Chondrocyte (in vitro differentiated cells): ENCODE data around the gene ZCCHC17. TPM values are rescaled to one million over a fixed set of nuclear protein-coding genes. Genes with fewer than 3 reads are reported as not detected.

Experiments used
- DNase-seq: peaks from one replicate; pipeline ENCODE4 v3.0.0; 2021; ENCODE audit warnings: mixed read lengths, low spot score
- H3K27ac Mint-ChIP-seq: one replicate; pipeline ENCODE4 v1.8.0; 2021; ENCODE audit warnings: mild to moderate bottlenecking, moderate library complexity, mixed read lengths; ENCODE audit not compliant: unreplicated experiment
- H3K27me3 Mint-ChIP-seq: 2 replicates; pipeline ENCODE4 v1.8.0; 2021; ENCODE audit warnings: low read depth, mixed read lengths
- H3K36me3 Mint-ChIP-seq: 2 replicates; pipeline ENCODE4 v1.8.0; 2021; ENCODE audit warnings: low read depth, mixed read lengths
- H3K4me1 Mint-ChIP-seq: 2 replicates; pipeline ENCODE4 v1.8.0; 2021; ENCODE audit warnings: low read depth, mild to moderate bottlenecking, mixed read lengths
- H3K4me3 Mint-ChIP-seq: one replicate; pipeline ENCODE4 v1.8.0; 2021; ENCODE audit warnings: mild to moderate bottlenecking, moderate library complexity, mixed read lengths; ENCODE audit not compliant: unreplicated experiment
- H3K9me3 Mint-ChIP-seq: 2 replicates; pipeline ENCODE4 v1.8.0; 2021; ENCODE audit warnings: low read depth, mixed read lengths
- CTCF ChIP-seq: fragments of 200-600 bp; sonication (generic); IDR thresholded peaks from 2 replicates; pipeline ENCODE4 v1.5.0; 2021; ENCODE audit warnings: antibody characterized with exemption, mild to moderate bottlenecking, moderate library complexity
- total RNA-seq: library from RNA; stranded (reverse); gene quantifications from 3 replicates; pipeline ENCODE4 v1.2.1, GENCODE V29; 2021

ZCCHC17 gene
- total RNA-seq, 1 donor from 2014 or later, result 31.1 TPM

DNA sequence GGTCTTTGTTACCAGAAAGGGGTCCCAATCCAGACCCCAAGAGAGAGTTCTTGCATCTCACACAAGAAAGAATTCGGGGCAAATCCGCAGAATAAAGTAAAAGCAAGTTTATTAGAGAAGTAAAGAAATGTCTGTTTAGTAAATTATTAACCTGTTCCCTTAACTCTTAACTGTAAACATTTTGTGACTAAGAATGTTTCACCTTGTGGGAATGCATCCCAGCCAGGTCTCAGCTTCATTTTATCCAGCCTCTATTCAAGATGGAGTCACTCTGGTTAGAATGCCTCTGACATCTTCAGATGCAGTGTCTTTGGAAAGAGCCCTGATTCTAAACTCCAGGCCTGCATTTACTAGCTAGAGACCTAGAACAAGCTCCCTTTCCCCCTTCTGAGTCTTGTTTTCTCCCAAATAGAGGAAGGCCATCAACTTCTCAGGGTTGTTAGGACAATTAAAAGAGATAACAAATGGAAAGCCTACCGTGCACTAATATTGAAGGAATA lies 80.6 kb downstream of the ZCCHC17 start:
- TF ChIP-seq CTCF, result no peak
- H3K4me1 Mint-ChIP-seq, result peaks cover 57% of the 10 kb centered on the region

GRCh38 chr1:31378001-31378400 lies 81.2 kb downstream of the ZCCHC17 start:
- Mint-ChIP-seq H3K4me3 (no peak overlapping the region), H3K27me3 (no peaks in the 10 kb centered on the region), H3K36me3 (no peaks in the 10 kb centered on the region), H3K9me3 (no peaks in the 10 kb centered on the region), H3K4me1 (peaks cover 55% of the 10 kb centered on the region), H3K27ac (no peak overlapping the region)
- no peak for DNase-seq
- TF ChIP-seq CTCF, result no peak

More for the DNA sequence above, 80.6 kb downstream of the ZCCHC17 start:
- H3K27me3 Mint-ChIP-seq, result no peaks in the 10 kb centered on the region
- H3K4me3 Mint-ChIP-seq, result no peak overlapping the region
- no peak overlapping the region for H3K27ac Mint-ChIP-seq
- DNase-seq, result no peak
- no peaks in the 10 kb centered on the region for H3K36me3 Mint-ChIP-seq
- no peaks in the 10 kb centered on the region for H3K9me3 Mint-ChIP-seq

DNA sequence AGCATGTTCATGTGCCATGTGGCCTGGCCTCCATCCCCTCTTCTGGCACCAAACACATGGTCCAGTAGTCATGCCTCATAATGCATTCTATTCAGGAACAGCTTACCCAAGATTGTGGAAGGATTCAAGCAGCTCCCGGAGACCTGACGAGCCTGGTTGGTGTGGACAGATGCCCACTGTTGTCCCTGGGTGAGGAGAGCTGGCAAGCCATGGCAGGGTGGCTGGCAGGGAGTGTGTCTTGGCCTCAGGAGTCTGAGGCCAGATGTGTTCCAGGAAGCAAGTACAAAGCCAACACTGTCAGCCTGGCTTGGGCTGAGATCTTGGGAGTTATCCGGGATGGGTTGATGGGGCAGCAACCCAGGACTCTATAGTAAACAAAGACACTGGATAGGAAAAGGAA lies 83.3 kb downstream of the ZCCHC17 start:
- Mint-ChIP-seq H3K9me3 (no peaks in the 10 kb centered on the region), H3K27ac (no peak overlapping the region)
- no peak for TF ChIP-seq CTCF

DNA sequence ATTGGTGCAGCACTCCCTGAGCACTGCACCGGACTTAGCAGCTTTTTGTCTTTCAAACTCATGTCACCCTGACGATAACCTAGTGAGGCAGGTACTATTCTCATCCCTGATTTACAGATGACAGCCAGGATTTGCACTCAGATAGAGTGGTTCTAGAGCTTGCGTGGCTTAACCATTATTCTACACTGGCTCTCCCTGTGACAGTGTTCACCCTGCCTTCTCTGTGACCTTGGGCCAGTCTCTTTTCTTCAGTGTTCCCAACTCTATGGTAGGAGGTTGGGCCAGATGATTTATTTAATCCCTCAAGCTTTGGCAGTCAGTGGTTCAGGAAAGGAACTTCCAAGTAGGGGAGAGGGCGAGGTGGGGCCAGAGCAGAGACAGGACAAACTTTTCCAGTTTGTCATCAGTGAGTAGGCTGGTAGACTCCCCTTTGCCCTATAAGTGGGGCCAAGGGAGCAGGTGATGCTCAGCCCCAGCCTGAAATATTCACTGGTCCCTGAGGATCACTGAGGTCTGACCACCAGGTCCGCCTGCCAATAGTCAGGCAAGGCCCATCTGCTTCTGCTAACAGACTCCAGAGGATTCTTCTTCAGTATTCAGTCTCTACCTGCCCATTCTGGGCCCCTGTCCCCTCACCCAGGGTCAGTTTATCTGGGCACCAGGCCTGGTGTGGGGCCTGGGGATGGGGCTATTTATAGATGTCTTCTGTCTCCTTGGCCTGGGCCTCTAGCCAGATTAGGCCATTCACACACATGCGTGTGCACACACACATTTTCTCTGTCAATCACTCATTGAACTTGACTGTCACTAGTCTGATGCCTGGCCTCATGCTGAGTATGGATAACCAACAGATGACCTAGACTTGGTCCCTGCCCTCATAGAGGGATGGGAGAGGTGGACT lies 84.8 kb downstream of the ZCCHC17 start:
- no peak for TF ChIP-seq CTCF
- no peak for DNase-seq
- Mint-ChIP-seq H3K9me3 (no peaks in the 10 kb centered on the region), H3K4me3 (no peak overlapping the region), H3K27me3 (no peaks in the 10 kb centered on the region), H3K36me3 (no peaks in the 10 kb centered on the region), H3K27ac (peak overlapping the region; percentile 49), H3K4me1 (peaks cover 32% of the 10 kb centered on the region)

More for the DNA sequence above, 83.3 kb downstream of the ZCCHC17 start:
- Mint-ChIP-seq H3K4me1 (peaks cover 36% of the 10 kb centered on the region), H3K36me3 (no peaks in the 10 kb centered on the region), H3K27me3 (no peaks in the 10 kb centered on the region), H3K4me3 (no peak overlapping the region)
- no peak for DNase-seq

DNA sequence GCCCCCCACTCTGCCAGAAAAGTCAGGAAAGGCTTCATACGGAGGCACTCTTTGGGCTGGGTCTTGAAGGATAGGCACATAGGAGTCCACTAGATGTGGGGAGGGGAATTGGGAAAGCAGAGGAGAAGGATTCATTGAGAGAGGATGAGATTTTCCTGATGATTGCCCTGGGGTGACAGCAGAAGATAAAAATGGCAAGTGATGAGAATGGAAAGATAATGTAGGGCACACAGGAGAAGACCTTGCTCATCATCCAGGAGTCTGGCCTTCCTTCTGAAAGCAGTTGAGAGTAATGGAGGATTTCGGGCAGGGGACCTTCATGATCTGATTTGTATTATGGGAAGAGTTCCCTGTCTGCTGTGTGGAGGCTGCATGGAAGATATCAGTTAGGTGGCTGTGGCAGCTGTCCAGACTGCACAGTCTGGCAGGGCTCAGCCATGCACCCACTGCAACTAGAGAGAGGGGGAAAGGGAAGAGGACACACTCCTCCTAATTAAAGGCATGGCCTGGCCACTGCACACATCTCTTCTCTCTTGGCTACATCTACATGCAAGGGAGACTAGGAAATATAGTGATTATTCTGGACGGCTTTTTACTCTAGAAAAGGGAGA lies 85.7 kb downstream of the ZCCHC17 start:
- TF ChIP-seq CTCF, result no peak
- DNase-seq, result no peak
- no peak overlapping the region for H3K4me3 Mint-ChIP-seq
- peak overlapping the region; percentile 49 for H3K27ac Mint-ChIP-seq
- H3K4me1 Mint-ChIP-seq, result peaks cover 25% of the 10 kb centered on the region
- no peaks in the 10 kb centered on the region for H3K27me3 Mint-ChIP-seq
- H3K36me3 Mint-ChIP-seq, result no peaks in the 10 kb centered on the region
- H3K9me3 Mint-ChIP-seq, result no peaks in the 10 kb centered on the region
